HG02973 (cell line): ENCODE measurements around the gene VSTM2B.

Experiments
- ATAC-seq: cut with Tn5 transposase; IDR thresholded peaks from one replicate; pipeline ENCODE4 v1.9.1; 2021; ENCODE audit warnings: moderate library complexity; ENCODE audit not compliant: unreplicated experiment

VSTM2B gene

DNA sequence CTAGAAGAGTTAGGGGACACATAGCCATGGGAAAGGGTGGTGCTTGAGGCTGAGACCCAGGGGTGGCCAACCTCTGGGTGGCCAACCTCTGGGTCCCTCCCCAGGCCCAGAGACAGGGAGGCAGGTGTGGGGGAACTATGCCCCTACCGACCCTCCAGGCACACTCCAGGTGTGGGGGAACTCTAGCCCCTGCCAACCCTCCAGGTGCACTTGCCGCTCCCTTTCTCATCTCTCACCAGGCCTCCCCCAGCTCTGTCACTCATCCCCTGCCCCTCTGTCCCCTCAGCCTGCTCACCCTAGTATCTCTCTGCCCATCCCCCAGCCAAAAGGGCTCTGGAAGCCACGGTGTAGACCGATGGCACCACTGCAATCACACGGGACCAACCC lies 10.6 kb upstream of the VSTM2B start:
- ATAC-seq: no peak

DNA sequence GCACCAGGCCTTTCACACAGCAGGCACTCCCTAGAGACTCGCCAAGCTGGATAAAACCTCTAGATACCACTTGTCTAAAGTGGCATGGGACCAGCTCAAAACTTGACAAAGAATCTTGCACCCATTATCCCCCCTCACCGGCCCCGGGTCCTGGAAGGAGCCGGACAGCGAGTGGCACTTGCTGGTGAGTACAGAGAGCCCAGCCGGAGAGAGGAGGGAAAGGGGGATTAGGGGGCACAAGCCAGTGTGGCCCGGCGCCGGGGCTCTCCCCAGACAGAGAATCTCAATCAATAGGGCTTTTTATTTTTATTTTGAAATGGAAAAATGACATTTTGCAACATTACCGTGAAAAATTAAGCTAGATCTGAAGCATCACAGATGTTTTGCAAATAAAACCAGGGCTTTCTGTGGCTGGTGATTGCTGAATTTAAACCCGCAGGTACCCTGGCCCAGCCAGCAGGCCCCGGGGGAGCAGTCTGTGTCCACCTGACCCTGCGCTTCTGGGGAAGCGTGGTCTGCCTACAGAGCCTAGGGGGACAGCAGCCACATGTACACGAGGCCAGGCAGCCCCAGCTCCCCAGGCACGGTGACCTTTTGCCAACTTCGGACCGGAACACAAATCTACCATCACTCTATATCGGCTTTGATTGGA lies 10.0 kb upstream of the VSTM2B start:
- ATAC-seq: no peak

DNA sequence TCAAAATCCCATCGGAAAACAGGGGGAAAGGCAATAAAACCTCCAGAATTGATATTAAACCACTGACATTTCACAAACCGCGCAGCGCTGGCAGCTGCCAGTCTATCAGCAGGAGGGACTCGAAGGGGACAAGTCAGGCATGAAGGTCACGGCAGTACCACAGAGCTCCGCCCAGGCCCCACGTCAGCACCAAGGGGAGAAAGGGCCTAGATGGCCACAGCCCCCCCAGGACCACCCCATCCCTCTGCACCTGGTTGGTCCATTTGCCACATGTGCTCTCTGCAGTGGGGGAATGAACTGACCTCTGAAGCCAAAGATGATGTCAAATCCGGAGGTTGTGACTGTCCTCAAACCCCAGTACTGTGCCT lies 9.5 kb upstream of the VSTM2B start:
- no peak for ATAC-seq

DNA sequence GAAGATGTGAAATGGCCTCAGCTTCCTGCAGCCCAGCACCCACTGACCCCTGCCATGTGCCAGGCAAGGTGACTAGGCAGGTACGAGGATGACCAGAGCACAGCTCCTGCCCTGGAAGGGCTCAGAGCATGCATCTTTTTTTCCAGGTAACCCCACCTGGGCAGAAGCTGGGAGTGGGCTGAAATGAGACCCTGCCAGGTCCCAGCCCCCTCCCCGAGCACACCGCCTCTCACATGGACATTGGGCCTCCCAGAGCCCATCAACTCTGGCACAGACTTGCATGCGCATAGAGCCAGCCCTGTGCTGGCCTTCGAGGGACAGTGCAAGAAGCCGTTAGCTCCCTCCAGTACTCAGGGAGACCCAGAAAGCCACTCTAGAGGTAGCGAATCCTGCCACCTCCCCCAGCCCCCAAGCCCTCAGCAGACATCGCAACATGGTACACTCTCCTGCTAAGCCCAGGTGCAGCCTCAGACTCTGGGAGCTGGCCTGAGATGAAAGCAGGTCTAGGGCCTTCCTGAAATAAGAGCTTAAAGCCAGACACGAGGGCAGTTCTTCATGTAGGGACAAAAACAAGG lies 8.9 kb upstream of the VSTM2B start:
- no peak for ATAC-seq

DNA sequence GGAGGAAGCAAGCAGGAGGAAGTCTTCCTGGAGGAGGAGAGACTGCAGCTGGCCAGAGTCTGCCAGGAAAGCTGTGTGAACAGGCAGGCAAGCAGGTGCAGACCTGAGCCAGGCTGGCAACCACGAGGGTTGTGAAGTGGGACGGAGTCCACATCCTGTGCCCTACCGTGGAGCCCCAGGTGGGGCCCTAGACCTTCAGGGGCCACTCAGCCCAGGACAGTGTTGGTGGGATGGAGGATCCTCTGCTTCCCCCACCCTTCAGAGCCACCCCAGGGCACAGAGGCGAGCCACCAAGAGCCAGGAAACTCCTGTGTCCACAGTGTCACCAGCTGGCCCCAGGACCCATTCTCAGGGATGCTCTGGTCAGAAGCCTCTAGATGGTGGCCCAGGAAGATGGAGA lies 8.4 kb upstream of the VSTM2B start:
- ATAC-seq: no peak

DNA sequence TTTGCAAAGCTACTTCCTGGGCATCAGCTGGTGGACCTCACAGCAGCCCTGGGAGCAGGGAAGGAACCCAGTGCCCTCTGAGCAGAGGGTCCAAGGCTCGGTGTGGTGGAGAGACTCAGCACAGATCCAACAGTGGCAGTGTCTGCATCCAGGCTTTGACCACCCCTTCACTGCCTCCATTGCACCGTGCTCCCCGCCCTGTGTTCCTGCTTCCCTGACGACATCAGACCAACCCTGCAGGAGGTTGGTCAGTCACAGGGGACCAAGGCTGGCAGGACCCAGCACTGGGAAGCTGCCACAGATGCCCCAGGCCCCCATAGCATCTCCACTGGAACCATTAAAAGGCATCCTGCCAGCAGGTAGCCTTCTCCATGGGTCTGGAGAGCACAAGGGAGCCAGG lies 7.8 kb upstream of the VSTM2B start:
- ATAC-seq: no peak

DNA sequence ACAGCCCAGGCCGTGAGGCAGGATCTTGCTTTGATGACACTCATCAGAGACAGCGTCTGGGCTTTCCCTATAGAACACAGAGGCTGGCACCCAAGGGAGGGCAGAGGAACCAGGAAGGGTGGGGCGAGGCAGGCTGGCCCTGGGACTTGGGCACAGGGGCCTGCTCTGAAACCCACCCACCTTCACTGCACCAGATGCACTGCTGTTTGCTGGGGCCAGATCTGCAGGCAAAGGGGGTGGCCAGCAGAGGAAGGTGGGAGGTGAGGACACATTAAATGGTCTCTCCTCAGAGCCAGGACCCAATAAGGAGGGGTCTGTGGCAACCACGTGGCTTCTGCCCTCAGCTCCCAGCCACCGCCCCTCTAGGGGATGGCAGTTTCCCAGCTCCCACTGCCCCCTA lies 6.6 kb upstream of the VSTM2B start:
- no peak for ATAC-seq

DNA sequence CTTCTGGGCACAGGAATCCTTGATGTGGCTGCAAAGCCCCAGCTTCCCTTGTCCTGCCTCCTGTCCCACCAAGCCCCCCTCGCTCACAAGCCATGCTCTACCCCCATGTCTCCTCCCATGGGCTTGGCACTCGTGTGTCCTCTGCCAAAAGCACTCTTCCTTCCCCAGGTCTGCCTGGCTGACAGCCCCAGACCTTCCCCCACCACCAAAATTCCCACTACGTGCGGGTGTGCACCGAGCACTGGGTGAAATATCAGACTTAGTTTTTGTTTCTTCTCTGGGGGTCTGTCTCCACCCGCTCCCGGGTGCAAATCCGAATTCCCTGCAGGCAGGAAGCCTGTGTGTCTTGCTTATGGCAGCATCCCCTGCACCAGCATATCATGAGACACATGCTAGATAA lies 5.9 kb upstream of the VSTM2B start:
- no peak for ATAC-seq

DNA sequence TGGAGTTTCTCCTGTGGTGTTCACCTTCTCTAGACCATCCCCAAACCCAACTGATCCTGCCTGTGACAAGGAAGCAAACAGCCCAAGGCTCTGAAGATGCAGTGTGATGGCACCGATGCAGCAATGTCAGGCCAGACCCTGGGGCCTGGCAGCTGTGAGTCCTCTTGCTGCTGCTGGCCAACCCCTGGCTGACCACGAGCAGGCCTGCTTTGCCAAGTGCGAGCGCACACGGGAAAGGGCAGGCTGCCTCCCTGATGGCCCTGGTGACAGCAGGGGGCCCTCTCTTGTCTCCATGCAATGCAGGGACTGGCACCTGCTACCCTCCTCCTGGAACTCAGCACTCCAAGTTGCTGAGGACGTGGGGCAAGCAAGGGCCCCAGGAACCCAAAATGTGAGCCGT lies 5.4 kb upstream of the VSTM2B start:
- no peak for ATAC-seq

DNA sequence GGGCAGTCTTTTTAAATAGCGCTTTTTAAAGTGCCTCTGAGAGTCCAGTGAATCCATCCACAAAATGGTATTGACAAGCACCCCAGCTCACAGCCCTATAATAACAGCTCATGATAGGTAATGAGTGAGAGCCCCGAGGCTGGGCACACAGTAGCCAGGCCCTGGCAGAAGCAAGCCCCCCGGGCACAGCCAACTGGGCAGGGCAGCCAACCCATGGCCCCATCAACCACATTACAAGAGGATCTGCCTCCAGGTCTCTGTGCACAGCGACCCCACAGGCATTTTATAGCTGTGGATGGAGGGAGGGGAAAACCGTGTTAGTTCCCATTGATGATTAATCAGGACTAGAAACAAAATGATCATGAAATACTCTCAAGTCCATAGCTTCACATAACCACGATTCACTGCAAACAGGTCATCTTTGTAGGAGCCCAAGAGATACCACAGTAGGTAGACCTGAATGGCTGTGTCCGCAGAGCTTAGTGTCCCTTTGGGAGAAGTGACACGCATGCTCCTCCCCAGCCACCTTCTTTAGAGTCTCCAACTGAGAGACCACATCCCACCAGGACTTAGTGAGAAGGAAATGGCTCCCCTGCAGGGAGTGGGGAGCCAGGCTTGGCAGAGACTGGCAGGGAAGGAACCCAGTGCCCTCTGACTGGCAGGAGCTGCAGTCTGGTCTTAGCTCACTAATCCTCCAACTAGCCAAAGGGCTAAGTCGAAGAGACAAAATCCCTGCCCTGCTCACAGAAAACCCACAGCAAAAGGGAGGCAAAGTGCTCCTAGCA lies 4.3 kb upstream of the VSTM2B start:
- no peak for ATAC-seq

DNA sequence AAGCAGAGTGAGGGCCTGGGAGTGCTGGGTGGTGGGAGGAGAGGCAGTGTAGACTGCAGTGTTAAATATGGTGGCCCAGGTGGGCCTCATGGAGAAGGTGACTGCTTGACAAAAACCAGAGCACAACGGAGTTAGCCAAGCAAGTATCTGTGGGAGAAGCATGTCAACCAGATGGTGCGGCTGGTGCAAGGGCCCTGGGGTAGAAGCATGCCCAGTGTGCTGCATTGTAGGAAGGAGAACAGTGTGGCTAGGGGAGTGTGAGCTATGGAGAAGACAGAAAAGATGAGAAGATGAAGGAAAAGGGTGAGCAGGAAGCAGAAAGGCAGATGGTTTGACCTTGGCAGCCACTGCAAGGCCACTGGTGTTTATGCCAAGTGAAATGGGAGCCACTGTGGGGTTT lies 2.2 kb upstream of the VSTM2B start:
- ATAC-seq: no peak

DNA sequence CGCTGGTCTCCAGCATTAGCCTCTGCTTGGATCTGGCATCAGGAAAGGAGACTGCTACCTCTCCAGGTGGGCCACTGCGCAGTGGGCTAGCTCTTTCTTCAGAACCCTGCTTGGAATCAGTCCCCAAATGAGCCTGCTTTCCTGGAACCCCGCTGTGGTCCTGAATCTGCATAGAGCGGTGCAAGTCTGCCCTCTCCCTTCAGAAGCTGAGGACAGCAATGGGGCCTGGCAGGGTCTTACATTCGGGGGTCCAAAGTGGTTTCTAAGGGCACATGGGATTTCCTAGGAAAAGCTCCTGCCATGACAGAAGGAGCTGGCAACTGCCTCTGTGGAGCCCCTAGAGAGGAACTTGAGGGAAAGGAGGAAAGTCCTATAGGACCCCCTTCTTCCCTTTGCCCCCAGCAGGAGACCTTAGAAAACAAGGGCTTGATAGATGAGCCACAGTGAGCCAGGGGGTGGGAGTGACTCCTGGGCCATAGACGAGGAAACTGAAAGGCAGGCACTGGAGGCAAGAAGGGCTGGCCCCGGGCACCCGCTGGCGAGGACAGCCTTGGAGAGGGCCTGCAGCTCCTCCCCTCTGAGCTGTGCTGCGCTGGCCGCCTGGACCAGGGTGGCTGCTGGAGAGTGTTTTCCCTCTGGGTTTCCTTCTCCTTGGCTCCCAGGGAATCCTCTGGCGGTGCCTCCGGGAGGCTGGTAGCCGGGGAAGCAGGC lies 1.4 kb upstream of the VSTM2B start:
- no peak for ATAC-seq

DNA sequence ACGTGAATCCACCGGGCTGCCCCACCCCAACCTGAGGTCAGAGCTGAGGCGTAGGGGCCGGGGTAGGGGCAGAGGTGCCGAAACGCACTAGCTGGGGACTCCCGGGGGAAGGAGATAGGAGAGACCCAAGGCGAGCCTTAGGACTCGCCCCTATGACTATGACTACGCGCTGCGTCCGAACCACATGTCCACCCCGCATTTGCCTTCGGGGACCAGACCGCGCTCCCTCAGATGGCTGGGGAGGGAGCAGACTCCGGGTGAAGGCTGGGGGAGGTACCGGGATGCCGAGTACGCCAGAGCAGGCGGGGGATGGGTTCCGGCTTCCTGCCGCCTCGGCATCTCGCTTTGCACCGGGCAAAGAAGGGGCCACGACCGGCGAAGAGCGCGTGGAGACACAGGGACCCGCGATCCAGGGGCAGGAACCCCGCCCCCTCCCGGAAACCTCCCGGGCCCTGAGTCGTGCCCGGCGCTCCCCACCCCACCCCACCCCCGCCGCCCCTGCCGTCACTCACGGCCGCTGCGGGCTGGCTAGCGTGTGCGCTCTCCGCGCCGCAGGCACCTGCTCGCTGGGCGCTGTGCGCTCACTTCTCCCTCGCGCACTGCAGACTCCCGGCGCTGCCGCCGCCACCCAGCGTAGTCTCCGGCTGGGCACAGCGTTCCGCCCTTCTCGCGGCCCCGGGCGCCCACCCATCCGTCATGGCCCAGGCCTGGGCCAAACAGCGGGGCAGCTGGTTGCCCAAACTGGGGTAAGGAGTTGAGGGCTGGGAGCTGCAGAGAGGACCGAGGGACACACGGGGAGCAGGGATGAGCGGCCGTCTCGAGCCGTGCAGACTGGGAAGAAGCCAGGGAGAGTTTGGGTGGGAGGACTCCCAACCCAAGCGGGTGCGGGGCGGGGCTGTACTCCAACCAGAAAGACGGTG lies 622 bp upstream of the VSTM2B start:
- no peak for ATAC-seq

DNA sequence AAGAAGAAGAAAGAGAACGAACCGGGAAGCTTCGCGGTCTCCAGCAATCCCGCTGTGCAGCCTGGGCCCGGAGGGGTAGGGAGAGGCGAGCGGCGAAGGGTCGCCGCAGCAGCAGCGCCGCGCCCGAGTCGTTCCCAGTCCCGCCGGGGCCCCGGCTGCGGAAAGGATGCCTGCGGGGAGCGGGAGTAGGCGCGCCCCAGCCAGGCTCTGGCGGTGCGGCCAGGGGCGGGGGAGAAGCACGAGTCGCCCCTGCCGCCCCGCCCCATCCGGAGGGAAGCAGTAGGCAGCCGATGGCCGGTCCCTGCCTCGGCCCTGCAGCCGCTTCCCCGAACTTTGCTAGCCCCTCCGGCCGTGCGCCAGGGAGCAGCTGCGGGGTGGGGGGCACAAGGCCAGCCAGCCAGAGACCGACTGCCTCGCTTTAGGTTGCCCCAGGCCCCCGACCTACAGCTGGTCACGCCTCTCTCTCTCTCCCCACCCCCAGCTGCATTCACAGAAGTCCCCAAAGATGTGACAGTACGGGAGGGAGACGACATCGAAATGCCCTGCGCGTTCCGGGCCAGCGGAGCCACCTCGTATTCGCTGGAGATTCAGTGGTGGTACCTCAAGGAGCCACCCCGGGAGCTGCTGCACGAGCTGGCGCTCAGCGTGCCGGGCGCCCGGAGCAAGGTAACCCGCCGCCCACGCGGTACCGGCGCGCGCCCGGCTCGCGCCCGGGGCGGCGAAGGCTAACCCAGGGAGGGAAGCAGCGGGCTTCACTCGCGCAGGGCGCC lies 1.1 kb downstream of the VSTM2B start:
- ATAC-seq: no peak

DNA sequence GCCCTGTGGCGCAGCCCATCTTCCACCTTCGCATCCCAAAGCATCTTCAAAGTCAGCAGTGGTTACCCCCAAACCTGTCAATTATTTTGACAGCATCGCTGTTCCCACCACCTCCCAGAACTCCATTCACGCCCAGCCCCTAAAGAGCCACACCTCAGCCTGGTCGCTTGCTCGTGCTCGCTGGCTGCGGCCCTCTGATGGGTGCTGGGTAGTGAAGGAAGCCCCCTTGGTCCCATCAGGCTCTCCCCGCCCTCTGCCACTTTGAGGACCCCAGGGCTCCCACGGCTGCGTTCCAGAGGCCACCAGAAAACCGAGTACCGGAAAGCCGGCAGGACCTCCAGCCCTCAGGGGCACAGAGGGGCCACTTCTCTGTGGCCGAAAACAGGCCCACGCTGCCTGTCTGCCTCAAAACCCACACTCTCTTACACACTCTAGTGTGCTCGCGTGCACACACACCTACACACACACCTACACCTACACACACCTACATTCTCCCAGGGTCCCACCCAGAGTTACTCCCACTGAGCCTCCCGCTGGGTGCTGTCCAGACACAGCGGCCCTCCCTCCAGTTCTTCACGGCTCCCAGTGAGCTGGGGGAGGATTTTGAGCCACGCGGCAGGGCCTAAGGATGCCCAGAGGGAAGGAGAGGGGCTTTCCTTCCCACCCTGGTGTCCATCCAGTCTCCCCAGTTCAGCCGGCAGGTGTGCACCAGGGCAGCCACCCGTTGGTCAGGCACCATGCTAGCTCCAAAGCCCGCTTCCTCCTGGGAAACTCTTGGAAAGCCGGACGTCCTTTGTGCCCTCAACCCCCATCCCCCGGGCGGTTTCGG lies 1.9 kb downstream of the VSTM2B start:
- ATAC-seq: no peak

DNA sequence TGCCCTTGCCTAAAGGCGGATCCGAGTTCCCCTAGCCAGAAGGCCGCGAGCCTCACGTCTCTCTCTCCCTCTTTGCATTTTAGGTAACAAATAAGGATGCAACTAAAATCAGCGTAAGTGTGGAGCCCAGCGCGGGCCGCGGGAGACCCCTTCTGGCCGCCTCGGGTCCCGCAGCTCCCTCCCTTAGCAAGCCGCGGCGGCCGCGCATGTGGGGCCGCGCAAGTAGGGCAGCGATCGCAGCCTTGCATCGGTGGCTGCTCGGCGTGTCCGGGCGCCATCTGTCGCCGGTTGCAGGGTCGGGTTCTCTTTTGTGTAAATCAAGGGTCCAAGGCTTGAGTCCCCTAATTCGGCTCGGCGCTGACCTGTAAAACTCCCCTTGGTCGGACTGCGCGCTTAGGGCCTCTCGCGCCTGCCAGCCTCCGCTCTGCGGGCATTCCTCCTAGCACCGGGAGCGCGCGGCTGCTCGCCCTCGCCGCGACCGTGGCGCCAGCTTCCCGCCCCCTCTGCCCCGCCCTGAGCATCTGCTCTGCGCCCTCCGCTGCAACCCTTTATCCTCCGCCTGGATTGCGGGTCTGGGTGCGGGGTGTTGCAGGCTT lies 2.7 kb downstream of the VSTM2B start:
- ATAC-seq: peak; percentile 62

DNA sequence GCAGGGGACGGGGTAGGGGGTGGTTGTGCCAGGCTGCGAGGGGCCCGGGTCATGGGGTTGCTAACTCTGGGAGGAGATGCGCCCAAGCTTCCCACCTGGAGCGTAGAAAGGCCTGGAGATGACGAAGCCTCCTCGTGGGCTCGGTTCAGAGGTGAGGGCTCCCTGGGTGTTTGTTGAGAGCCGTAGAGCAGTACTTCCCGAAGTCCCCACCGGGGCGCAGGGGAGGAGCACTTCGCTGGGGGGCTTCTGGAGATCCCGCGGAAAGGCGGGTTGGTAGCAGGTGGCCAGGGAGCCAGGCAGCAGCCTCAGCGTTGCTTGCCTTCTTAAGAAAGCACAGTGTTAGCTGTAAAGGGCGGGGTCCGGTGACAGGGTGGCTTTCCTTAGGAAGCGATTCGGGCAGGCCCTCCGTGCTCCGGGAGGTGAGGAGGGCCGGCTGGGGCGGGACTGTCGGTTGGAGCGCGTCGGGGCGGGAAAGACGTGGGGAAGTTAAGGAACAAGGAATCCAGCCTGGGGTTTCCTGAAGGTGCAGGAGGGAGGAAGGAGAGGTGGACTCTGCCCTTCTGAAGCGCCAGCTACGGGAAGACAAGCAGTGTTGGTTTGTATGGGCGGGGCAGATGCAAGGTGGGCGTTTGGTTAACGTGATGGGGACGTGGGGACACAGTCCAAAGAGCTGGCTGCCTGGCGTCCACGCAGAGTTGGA lies 3.3 kb downstream of the VSTM2B start:
- no peak for ATAC-seq
